AG09309 (cell line): ENCODE data around the gene ADAM19.

Experiments used
- DNase-seq: peaks from one replicate; pipeline ENCODE4 v3.0.0-alpha.2; 2010; ENCODE audit warnings: low read depth
- H3K4me3 ChIP-seq: 2 replicates; pipeline ENCODE4 v1.5.1; 2011; ENCODE audit warnings: mild to moderate bottlenecking, low read depth, low read length, moderate library complexity; ENCODE audit not compliant: control insufficient read depth
- CTCF ChIP-seq: IDR thresholded peaks from 2 replicates; pipeline ENCODE4 v1.5.1; 2011; ENCODE audit warnings: mild to moderate bottlenecking, low read depth, low read length, inconsistent platforms; ENCODE audit not compliant: insufficient read depth, control insufficient read depth; ENCODE audit errors: missing control alignments

The ADAM19 gene

GRCh38 chr5:157575381-157576020, at the start of gene ADAM19:
ADAM19 (minus strand) TSS chr5:157575775; CDS start chr5:157575696, 79 bp downstream.
- TF ChIP-seq CTCF, result no peak
- no peak for DNase-seq

DNA sequence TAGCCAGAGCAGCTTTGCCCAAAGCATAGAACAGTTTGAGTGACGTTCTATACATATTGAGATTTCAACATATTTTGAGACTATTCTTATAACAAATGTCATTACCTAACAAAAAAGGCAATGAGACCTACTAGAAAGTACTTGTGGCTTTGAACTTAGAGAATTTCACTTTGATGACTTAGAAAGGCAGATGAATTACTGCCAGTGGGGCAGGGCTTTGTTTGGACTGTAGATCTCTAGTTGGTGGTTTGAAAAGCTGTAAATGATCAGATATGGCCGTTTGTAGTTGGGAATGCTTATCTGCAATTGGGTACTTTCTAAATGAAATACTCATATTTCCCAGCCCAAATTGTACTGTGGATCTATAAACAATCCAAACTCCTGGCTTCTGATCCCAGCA, 48.6 kb upstream of the ADAM19 start:
- no peak for DNase-seq
- TF ChIP-seq CTCF, result no peak
- no peak overlapping the region for H3K4me3 ChIP-seq

More at GRCh38 chr5:157575381-157576020, at the start of gene ADAM19:
- peak within 1 kb of the TSS; percentile 89 for H3K4me3 ChIP-seq

GRCh38 chr5:157620776-157621175, 45.2 kb upstream of the ADAM19 start:
- H3K4me3 ChIP-seq, result no peak overlapping the region
- DNase-seq, result no peak
- no peak for TF ChIP-seq CTCF

GRCh38 chr5:157618191-157618765, 42.7 kb upstream of the ADAM19 start:
- no peak for TF ChIP-seq CTCF
- DNase-seq, result no peak
- no peak overlapping the region for H3K4me3 ChIP-seq

GRCh38 chr5:157616785-157617184, 41.2 kb upstream of the ADAM19 start:
- no peak for DNase-seq
- TF ChIP-seq CTCF, result no peak

GRCh38 chr5:157613385-157614245, 38.0 kb upstream of the ADAM19 start:
- no peak for DNase-seq
- H3K4me3 ChIP-seq, result no peak overlapping the region
- TF ChIP-seq CTCF, result no peak

More at GRCh38 chr5:157616785-157617184, 41.2 kb upstream of the ADAM19 start:
- no peak overlapping the region for H3K4me3 ChIP-seq
